NT2/D1 (cell line): ENCODE measurements around the gene ROCK2.

Experiments
- SUZ12 ChIP-seq: IDR thresholded peaks from 2 replicates; pipeline ENCODE4 v1.6.1; 2011; ENCODE audit not compliant: insufficient read length, insufficient read depth; ENCODE audit errors: extremely low read depth
- YY1 ChIP-seq: IDR thresholded peaks from 2 replicates; pipeline ENCODE4 v1.6.1; 2011; ENCODE audit not compliant: insufficient read length, insufficient read depth
- ZNF274 ChIP-seq: IDR thresholded peaks from 2 replicates; pipeline ENCODE4 v1.6.1; 2011; ENCODE audit warnings: mild to moderate bottlenecking, low read depth, low read length

DNA sequence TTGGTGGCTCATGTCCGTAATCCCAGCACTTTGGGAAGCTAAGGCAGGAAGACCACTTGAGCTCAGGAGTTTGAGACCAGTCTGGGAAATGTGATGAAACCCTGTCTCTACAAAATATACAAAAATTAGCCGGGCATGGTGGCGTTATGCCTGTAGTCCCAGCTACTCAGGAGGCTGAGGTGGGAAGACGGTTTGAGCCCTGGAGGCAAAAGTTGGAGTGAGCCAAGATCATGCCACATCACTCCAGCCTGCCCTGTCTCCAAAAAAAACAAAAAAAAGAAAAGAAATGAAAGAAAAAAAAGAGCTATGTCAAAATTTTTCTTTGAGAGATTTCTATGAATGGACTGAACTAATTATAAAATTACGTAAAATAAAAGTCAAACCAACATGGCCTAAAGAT is 34.7 kb downstream of the ROCK2 start:
- no peak for TF ChIP-seq SUZ12
- TF ChIP-seq ZNF274: no peak
- no peak for TF ChIP-seq YY1
